HepG2 (cell line): Measurements from ENCODE around the gene FAM234B. TPM values are rescaled to one million over a fixed set of nuclear protein-coding genes. Genes with fewer than 3 reads are reported as not detected.
A peak's percentile ranks its signal among the peaks of the same experiment; 100 is the strongest.

ENCODE experiments used
- DBP ChIP-seq: sonication (generic); formaldehyde crosslinking; IDR thresholded peaks from 2 replicates; pipeline ENCODE4 v1.4.0; 2020; ENCODE audit warnings: missing genetic modification reagents; ENCODE audit errors: not compliant biosample characterization
- GMEB1 ChIP-seq: sonication (generic); formaldehyde crosslinking; IDR thresholded peaks from 2 replicates; pipeline ENCODE4 v1.5.1; 2020; ENCODE audit warnings: missing genetic modification reagents, mild to moderate bottlenecking, borderline replicate concordance
- MED1 ChIP-seq: sonication (generic); formaldehyde crosslinking; IDR thresholded peaks from 2 replicates; pipeline ENCODE4 v1.4.0; 2020; ENCODE audit warnings: missing genetic modification reagents
- MXD4 ChIP-seq: IDR thresholded peaks from 2 replicates; pipeline ENCODE4 v1.6.1; 2016; ENCODE audit warnings: mild to moderate bottlenecking, missing biosample characterization, missing genetic modification reagents
- MYC ChIP-seq: sonication (generic); formaldehyde crosslinking; IDR thresholded peaks from 2 replicates; pipeline ENCODE4 v1.9.0; 2021; ENCODE audit warnings: missing genetic modification reagents, borderline replicate concordance
- MYNN ChIP-seq: sonication (generic); formaldehyde crosslinking; IDR thresholded peaks from 2 replicates; pipeline ENCODE4 v1.4.0; 2020; ENCODE audit warnings: mild to moderate bottlenecking, low read depth, missing genetic modification reagents
- NONO ChIP-seq, 2 experiments: fragments of 450-650 bp in 1 of 2; sonication (generic) in 1 of 2; formaldehyde crosslinking in 1 of 2; IDR thresholded peaks in 1 of 2; conservative IDR thresholded peaks in 1 of 2; 2 replicates each; pipeline versions ENCODE4 v1.6.1 to v1.8.0; 2017 to 2022; ENCODE audit warnings: mild to moderate bottlenecking in 1 of 2, missing genetic modification reagents in 1 of 2, moderate library complexity in 1 of 2
- NR2F1 ChIP-seq, 2 experiments: fragments of 450-650 bp in 1 of 2; formaldehyde crosslinking in 1 of 2; IDR thresholded peaks; 2 replicates each; pipeline versions ENCODE4 v1.5.0 to v1.6.1; 2016 to 2020; ENCODE audit warnings: mild to moderate bottlenecking in 1 of 2, missing compliant biosample characterization in 1 of 2, missing genetic modification reagents in 1 of 2, moderate library complexity in 1 of 2
- PHF21A ChIP-seq: sonication (generic); formaldehyde crosslinking; IDR thresholded peaks from 2 replicates; pipeline ENCODE4 v1.5.0; 2020; ENCODE audit warnings: mild to moderate bottlenecking, missing genetic modification reagents
- RAD21 ChIP-seq: fragments of 450-650 bp; formaldehyde crosslinking; IDR thresholded peaks from 2 replicates; pipeline ENCODE4 v1.5.0; 2020; ENCODE audit warnings: mild to moderate bottlenecking
- SP1 ChIP-seq, 2 experiments: fragments of 450-650 bp in 1 of 2; sonication (generic) in 1 of 2; formaldehyde crosslinking in 1 of 2; IDR thresholded peaks; 2 replicates each; pipeline versions ENCODE4 v1.4.0 to v1.6.1; 2016 to 2020; ENCODE audit warnings: missing genetic modification reagents in 1 of 2
- SP5 ChIP-seq: IDR thresholded peaks from 2 replicates; pipeline ENCODE4 v1.6.1; 2016; ENCODE audit warnings: low read depth, borderline replicate concordance
- U2AF1 ChIP-seq: fragments of 200-400 bp; formaldehyde crosslinking; optimal IDR thresholded peaks from 2 replicates; pipeline ENCODE3; 2017; ENCODE audit warnings: mild to moderate bottlenecking, low read depth, low read length
- ZNF335 ChIP-seq: sonication (generic); formaldehyde crosslinking; IDR thresholded peaks from 2 replicates; pipeline ENCODE4 v1.4.0; 2020; ENCODE audit warnings: missing genetic modification reagents
- ZNF468 ChIP-seq: sonication (generic); formaldehyde crosslinking; IDR thresholded peaks from 2 replicates; pipeline ENCODE4 v1.8.0; 2022; ENCODE audit warnings: mild to moderate bottlenecking, moderate library complexity, missing genetic modification reagents
- ZNF597 ChIP-seq: sonication (generic); formaldehyde crosslinking; IDR thresholded peaks from 2 replicates; pipeline ENCODE4 v1.5.0; 2020; ENCODE audit warnings: missing genetic modification reagents
- ZNF670 ChIP-seq: sonication (generic); formaldehyde crosslinking; IDR thresholded peaks from 2 replicates; pipeline ENCODE4 v1.8.0; 2022; ENCODE audit warnings: mild to moderate bottlenecking, missing genetic modification reagents, borderline replicate concordance
- ZNF777 ChIP-seq: sonication (generic); formaldehyde crosslinking; IDR thresholded peaks from 2 replicates; pipeline ENCODE4 v1.4.0; 2020; ENCODE audit warnings: missing genetic modification reagents
- ZNF788 ChIP-seq: sonication (generic); formaldehyde crosslinking; IDR thresholded peaks from 2 replicates; pipeline ENCODE4 v1.5.0; 2020; ENCODE audit warnings: mild to moderate bottlenecking, missing genetic modification reagents, borderline replicate concordance
- polyA plus RNA-seq, 8 experiments: library from polyadenylated mRNA; depleted of rRNA in 3 of 8; stranded (reverse) in 7 of 8; unstranded in 1 of 8; fragments of >200 nt; fragmentation: Illumina TruSeq in 4 of 8; extraction: Trizol in 4 of 8; gene quantifications; 2 replicates each; pipeline versions ENCODE4 v1.2.1 to v1.2.3, GENCODE V29; 2011 to 2016; ENCODE audit warnings: low read depth in 4 of 8, missing spikeins in 1 of 8, mixed read lengths in 1 of 8; ENCODE audit not compliant: insufficient read depth in 1 of 8
- total RNA-seq, 5 experiments: library from RNA; depleted of rRNA; stranded (reverse); fragments of >200 nt; fragmentation: Illumina TruSeq; extraction: Trizol; gene quantifications; 2 replicates each; pipeline ENCODE4 v1.2.3, GENCODE V29; 2016; ENCODE audit warnings: low read depth in 1 of 5
- TF ChIP-seq, protein P1 (sequence below): IDR thresholded peaks from 2 replicates; pipeline ENCODE4 v1.6.1; 2016; ENCODE audit warnings: low read depth, borderline replicate concordance
- TF ChIP-seq, protein P2 (sequence below): sonication (generic); formaldehyde crosslinking; IDR thresholded peaks from 2 replicates; pipeline ENCODE4 v1.5.0; 2020; ENCODE audit warnings: mild to moderate bottlenecking, missing genetic modification reagents

The FAM234B gene
- total and polyA plus RNA-seq, 2 of the 13 experiments (the other 11 are each of a cell fraction or from before 2014, with no cell fraction given): 7.8 to 13.8 TPM

DNA sequence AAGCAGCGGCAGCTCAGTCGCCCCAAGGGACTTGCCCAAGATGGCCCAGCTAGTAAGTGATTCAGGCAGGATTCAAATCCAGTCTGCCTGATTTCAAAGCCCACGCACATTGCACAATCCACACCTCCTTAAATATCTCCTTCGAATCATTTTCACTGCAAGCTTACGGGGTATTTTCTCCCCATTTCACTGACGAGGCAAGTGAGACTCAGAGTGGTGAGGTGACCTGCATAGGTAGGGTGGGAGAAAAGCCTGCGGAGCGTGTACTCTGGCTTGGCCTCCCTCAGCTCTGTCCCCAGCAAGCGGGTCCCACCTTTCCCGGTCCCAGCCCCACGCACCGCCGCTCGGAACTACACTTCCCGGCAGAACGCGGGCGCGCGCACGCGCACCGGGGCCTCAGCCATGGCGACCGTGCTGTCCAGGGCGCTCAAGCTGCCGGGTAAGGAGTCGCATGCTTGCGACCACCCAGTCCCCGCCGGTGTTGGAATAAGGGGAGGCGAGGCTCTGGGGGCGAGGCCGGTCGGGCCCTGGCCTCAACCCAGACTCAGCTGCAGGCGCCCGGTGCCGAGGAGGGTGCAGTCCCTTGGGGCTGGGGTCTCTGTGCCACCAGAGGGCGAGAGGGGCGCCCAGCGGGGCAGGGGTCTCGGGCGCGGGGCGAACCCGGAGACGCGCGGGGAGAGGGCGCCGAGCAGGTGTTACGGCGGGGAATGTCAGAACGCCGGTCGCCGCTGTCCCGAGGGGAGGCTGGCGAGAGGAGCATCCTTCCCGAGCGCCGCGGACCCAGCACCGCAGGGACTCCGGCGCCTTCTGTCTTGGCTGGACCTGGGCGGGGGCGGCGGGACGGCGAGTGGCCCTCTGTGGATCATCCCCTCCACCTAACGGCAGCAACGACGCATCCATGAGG lies at the start of gene FAM234B (continued):
- TF ChIP-seq MXD4 (CRISPR knock-in tag) (peak; percentile 71), ZNF788 (CRISPR knock-in tag) (peak; percentile 64; the same call in 1 of the 2 replicates), ZNF468 (0 out of 2 replicates have a peak, but pooled peaks have one; percentile 28), ZNF777 (CRISPR knock-in tag) (peak; percentile 70; the same call in 1 of the 2 replicates), ZNF597 (0 out of 2 replicates have a peak, but pooled peaks have one; percentile 23), MYC (peak; percentile 70; the same call in 1 of the 2 replicates), SP1 (IDR thresholded peaks at IDR 0.05) (no peak), SP1 (CRISPR knock-in tag; IDR thresholded peaks at IDR 0.05) (no peak), SP5 (CRISPR knock-in tag) (peak; percentile 20; the same call in 1 of the 2 replicates), PHF21A (CRISPR knock-in tag) (0 out of 2 replicates have a peak, but pooled peaks have one; percentile 15), NONO (IDR thresholded peaks at IDR 0.05) (no peak), NONO (CRISPR knock-in tag; conservative IDR thresholded peaks at IDR 0.05) (peak; percentile 86), RAD21 (CRISPR knock-in tag) (peak; percentile 21; the same call in 1 of the 2 replicates), MYNN (CRISPR knock-in tag) (no peak), GMEB1 (CRISPR knock-in tag) (no peak), ZNF670 (no peak), U2AF1 (no peak), NR2F1 (CRISPR knock-in tag; IDR thresholded peaks at IDR 0.05) (no peak), DBP (peak; percentile 83), ZNF335 (CRISPR knock-in tag) (peak; percentile 71; the same call in 1 of the 2 replicates), MED1 (no peak)
- TF ChIP-seq, protein P1, sequence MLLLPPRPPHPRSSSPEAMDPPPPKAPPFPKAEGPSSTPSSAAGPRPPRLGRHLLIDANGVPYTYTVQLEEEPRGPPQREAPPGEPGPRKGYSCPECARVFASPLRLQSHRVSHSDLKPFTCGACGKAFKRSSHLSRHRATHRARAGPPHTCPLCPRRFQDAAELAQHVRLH: no peak
- TF ChIP-seq, protein P2, sequence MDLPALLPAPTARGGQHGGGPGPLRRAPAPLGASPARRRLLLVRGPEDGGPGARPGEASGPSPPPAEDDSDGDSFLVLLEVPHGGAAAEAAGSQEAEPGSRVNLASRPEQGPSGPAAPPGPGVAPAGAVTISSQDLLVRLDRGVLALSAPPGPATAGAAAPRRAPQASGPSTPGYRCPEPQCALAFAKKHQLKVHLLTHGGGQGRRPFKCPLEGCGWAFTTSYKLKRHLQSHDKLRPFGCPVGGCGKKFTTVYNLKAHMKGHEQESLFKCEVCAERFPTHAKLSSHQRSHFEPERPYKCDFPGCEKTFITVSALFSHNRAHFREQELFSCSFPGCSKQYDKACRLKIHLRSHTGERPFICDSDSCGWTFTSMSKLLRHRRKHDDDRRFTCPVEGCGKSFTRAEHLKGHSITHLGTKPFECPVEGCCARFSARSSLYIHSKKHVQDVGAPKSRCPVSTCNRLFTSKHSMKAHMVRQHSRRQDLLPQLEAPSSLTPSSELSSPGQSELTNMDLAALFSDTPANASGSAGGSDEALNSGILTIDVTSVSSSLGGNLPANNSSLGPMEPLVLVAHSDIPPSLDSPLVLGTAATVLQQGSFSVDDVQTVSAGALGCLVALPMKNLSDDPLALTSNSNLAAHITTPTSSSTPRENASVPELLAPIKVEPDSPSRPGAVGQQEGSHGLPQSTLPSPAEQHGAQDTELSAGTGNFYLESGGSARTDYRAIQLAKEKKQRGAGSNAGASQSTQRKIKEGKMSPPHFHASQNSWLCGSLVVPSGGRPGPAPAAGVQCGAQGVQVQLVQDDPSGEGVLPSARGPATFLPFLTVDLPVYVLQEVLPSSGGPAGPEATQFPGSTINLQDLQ (CRISPR knock-in tag): no peak
